HEK293 (cell line): ENCODE data around the gene SEMA6D.

ENCODE experiments used
- CTCF ChIA-PET: fragments of 350-600 bp; formaldehyde crosslinking; extraction: SDS; loops from one replicate; lab custom pipeline; 2021; ENCODE audit warnings: antibody characterized with exemption; lab: Yijun Ruan, JAX
- POLR2A ChIA-PET: fragments of 300-600 bp; formaldehyde crosslinking; extraction: SDS; loops from one replicate; lab custom pipeline; 2020; ENCODE audit warnings: antibody characterized with exemption, inconsistent platforms; lab: Yijun Ruan, JAX
- H3K27ac ChIP-seq: fragments of 200-500 bp; sonication (Bioruptor generic); 2 replicates; pipeline ENCODE4 v1.5.1; 2014; ENCODE audit warnings: low read depth, low read length, control low read depth, inconsistent platforms; ENCODE audit errors: extremely low read depth
- H3K36me3 ChIP-seq, 2 experiments: fragments of 200-500 bp in 1 of 2; sonication (Bioruptor generic) in 1 of 2; 1 replicate in 1 of 2; 2 replicates in 1 of 2; pipeline ENCODE4 v1.5.1; 2014 to 2017; ENCODE audit warnings: inconsistent platforms in 2 of 2, low read length in 2 of 2; ENCODE audit not compliant: control insufficient read depth in 2 of 2, insufficient read depth in 1 of 2
- H3K4me1 ChIP-seq: fragments of 200-500 bp; sonication (Bioruptor generic); 2 replicates; pipeline ENCODE4 v1.5.1; 2014; ENCODE audit warnings: mild to moderate bottlenecking, low read length, inconsistent platforms; ENCODE audit not compliant: control insufficient read depth, insufficient read depth
- H3K4me3 ChIP-seq: 2 replicates; pipeline ENCODE4 v1.5.1; 2011; ENCODE audit warnings: low read depth, mild to moderate bottlenecking, control low read depth, low read length, moderate library complexity
- H3K9me3 ChIP-seq: fragments of 200-500 bp; sonication (Bioruptor generic); 2 replicates; pipeline ENCODE4 v1.5.1; 2014; ENCODE audit warnings: low read depth, low read length, inconsistent platforms; ENCODE audit not compliant: control insufficient read depth, insufficient read depth
- HOXA7 ChIP-seq: sonication (generic); formaldehyde crosslinking; IDR thresholded peaks from 2 replicates; pipeline ENCODE4 v1.8.1; 2022; ENCODE audit warnings: missing genetic modification reagents, borderline replicate concordance
- HOXD13 ChIP-seq: sonication (generic); formaldehyde crosslinking; IDR thresholded peaks from 2 replicates; pipeline ENCODE4 v1.8.0; 2022; ENCODE audit warnings: missing genetic modification reagents, borderline replicate concordance
- SP2 ChIP-seq: fragments of 450-650 bp; formaldehyde crosslinking; IDR thresholded peaks from 2 replicates; pipeline ENCODE4 v1.5.1; 2016; ENCODE audit warnings: missing biosample characterization, missing genetic modification characterization
- SP3 ChIP-seq: fragments of 450-650 bp; formaldehyde crosslinking; IDR thresholded peaks from 2 replicates; pipeline ENCODE4 v1.5.1; 2016; ENCODE audit warnings: missing biosample characterization, missing genetic modification characterization
- WT1 ChIP-seq: fragments of 450-650 bp; formaldehyde crosslinking; IDR thresholded peaks from 2 replicates; pipeline ENCODE4 v1.5.1; 2016; ENCODE audit warnings: missing biosample characterization, missing genetic modification characterization
- YY1 ChIP-seq: fragments of 450-650 bp; formaldehyde crosslinking; IDR thresholded peaks from 2 replicates; pipeline ENCODE4 v1.5.1; 2018; ENCODE audit warnings: missing biosample characterization, missing genetic modification characterization
- ZNF155 ChIP-seq: fragments of 450-650 bp; formaldehyde crosslinking; IDR thresholded peaks from 2 replicates; pipeline ENCODE4 v1.5.1; 2016; ENCODE audit warnings: missing biosample characterization, missing genetic modification characterization
- ZNF16 ChIP-seq: fragments of 450-650 bp; formaldehyde crosslinking; IDR thresholded peaks from 2 replicates; pipeline ENCODE4 v1.5.1; 2016; ENCODE audit warnings: low read depth, missing biosample characterization, missing genetic modification characterization
- ZNF214 ChIP-seq: fragments of 450-650 bp; formaldehyde crosslinking; IDR thresholded peaks from 2 replicates; pipeline ENCODE4 v1.5.1; 2017; ENCODE audit warnings: missing biosample characterization, mild to moderate bottlenecking, missing genetic modification characterization, borderline replicate concordance
- ZNF24 ChIP-seq: fragments of 450-650 bp; formaldehyde crosslinking; IDR thresholded peaks from 2 replicates; pipeline ENCODE4 v1.5.1; 2016; ENCODE audit warnings: missing biosample characterization, missing genetic modification characterization
- ZNF341 ChIP-seq: fragments of 450-650 bp; formaldehyde crosslinking; IDR thresholded peaks from 2 replicates; pipeline ENCODE4; 2016; ENCODE audit warnings: low read depth, missing biosample characterization, missing genetic modification characterization
- ZNF571 ChIP-seq: fragments of 450-650 bp; formaldehyde crosslinking; IDR thresholded peaks from 2 replicates; pipeline ENCODE4 v1.5.0; 2017; ENCODE audit warnings: missing biosample characterization, missing genetic modification characterization
- ZNF660 ChIP-seq: fragments of 450-650 bp; IDR thresholded peaks from 2 replicates; pipeline ENCODE4 v1.5.1; 2018; ENCODE audit warnings: missing biosample characterization, mild to moderate bottlenecking, missing genetic modification characterization
- ZNF776 ChIP-seq: fragments of 450-650 bp; formaldehyde crosslinking; IDR thresholded peaks from 2 replicates; pipeline ENCODE4 v1.5.0; 2017; ENCODE audit warnings: missing biosample characterization, missing genetic modification characterization, borderline replicate concordance
- ZNF837 ChIP-seq: fragments of 450-650 bp; formaldehyde crosslinking; IDR thresholded peaks from 2 replicates; pipeline ENCODE4 v1.5.1; 2016; ENCODE audit warnings: missing biosample characterization, missing genetic modification characterization
- TF ChIP-seq, protein P1 (sequence below): fragments of 450-650 bp; formaldehyde crosslinking; IDR thresholded peaks from 2 replicates; pipeline ENCODE4 v1.5.1; 2017; ENCODE audit warnings: missing biosample characterization, missing genetic modification characterization
- TF ChIP-seq, protein P2 (sequence below): fragments of 450-650 bp; formaldehyde crosslinking; conservative IDR thresholded peaks from 2 replicates; pipeline ENCODE4 v1.5.1; 2016; ENCODE audit warnings: low read depth, missing biosample characterization, missing genetic modification characterization
- TF ChIP-seq, protein P3 (sequence below): fragments of 450-650 bp; formaldehyde crosslinking; IDR thresholded peaks from 2 replicates; pipeline ENCODE4 v1.5.1; 2016; ENCODE audit warnings: missing biosample characterization, missing genetic modification characterization, low read depth
- TF ChIP-seq, protein P4 (sequence below): fragments of 450-650 bp; formaldehyde crosslinking; IDR thresholded peaks from 2 replicates; pipeline ENCODE4 v1.5.1; 2016; ENCODE audit warnings: missing biosample characterization, missing genetic modification characterization

The SEMA6D gene

DNA sequence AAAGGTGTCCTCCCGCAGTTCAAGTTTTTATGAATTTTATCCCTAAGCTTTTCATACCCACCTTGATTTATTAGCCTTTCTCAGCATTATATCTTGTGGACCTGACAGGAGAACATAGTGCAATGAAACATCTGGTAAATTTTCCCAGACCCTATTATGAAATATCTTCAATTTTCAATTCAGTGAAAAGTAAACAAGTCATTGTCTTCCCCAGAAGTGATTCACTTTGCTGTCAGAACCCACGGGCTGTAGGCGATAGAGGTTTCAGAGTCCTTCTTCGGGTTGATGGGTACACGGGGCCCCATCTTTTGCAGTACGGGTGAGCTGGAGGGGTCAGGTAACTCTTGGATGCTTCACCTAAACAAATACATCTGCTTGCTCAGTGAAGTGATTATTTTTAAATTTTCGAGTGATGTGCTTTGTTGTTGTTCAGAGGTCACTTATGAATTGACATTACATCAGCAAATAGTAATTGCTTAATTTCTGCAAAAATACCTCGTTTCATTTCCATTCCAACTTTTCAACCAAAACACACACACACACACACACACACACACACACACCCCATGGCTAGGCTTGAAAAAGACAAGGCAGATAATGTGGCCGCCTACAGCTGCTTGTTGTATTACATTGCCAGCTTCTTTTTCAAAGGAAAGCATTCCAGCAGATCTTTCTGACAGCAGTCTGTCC lies 102.9 kb downstream of the SEMA6D start:
- H3K4me1 ChIP-seq, result no peaks in the 10 kb centered on the region
- H3K36me3 ChIP-seq, result no peaks in the 10 kb centered on the region
- no peaks in the 10 kb centered on the region for H3K9me3 ChIP-seq
- no peak overlapping the region for H3K27ac ChIP-seq
- TF ChIP-seq ZNF660 (tag by site-specific recombination), result no peak
- no peak for TF ChIP-seq HOXA7
- no peak for TF ChIP-seq ZNF776
- TF ChIP-seq ZNF571 (tag by site-specific recombination), result no peak
- TF ChIP-seq YY1 (tag by site-specific recombination), result no peak
- no peak for TF ChIP-seq ZNF837 (tag by site-specific recombination)
- TF ChIP-seq ZNF214 (tag by site-specific recombination), result no peak
- no peak for TF ChIP-seq HOXD13 (CRISPR knock-in tag)
- TF ChIP-seq ZNF16 (tag by site-specific recombination), result no peak
- TF ChIP-seq, protein P1, sequence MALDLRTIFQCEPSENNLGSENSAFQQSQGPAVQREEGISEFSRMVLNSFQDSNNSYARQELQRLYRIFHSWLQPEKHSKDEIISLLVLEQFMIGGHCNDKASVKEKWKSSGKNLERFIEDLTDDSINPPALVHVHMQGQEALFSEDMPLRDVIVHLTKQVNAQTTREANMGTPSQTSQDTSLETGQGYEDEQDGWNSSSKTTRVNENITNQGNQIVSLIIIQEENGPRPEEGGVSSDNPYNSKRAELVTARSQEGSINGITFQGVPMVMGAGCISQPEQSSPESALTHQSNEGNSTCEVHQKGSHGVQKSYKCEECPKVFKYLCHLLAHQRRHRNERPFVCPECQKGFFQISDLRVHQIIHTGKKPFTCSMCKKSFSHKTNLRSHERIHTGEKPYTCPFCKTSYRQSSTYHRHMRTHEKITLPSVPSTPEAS (tag by site-specific recombination), result no peak
- TF ChIP-seq ZNF341 (tag by site-specific recombination), result no peak
- TF ChIP-seq SP3 (tag by site-specific recombination), result no peak
- TF ChIP-seq, protein P2, sequence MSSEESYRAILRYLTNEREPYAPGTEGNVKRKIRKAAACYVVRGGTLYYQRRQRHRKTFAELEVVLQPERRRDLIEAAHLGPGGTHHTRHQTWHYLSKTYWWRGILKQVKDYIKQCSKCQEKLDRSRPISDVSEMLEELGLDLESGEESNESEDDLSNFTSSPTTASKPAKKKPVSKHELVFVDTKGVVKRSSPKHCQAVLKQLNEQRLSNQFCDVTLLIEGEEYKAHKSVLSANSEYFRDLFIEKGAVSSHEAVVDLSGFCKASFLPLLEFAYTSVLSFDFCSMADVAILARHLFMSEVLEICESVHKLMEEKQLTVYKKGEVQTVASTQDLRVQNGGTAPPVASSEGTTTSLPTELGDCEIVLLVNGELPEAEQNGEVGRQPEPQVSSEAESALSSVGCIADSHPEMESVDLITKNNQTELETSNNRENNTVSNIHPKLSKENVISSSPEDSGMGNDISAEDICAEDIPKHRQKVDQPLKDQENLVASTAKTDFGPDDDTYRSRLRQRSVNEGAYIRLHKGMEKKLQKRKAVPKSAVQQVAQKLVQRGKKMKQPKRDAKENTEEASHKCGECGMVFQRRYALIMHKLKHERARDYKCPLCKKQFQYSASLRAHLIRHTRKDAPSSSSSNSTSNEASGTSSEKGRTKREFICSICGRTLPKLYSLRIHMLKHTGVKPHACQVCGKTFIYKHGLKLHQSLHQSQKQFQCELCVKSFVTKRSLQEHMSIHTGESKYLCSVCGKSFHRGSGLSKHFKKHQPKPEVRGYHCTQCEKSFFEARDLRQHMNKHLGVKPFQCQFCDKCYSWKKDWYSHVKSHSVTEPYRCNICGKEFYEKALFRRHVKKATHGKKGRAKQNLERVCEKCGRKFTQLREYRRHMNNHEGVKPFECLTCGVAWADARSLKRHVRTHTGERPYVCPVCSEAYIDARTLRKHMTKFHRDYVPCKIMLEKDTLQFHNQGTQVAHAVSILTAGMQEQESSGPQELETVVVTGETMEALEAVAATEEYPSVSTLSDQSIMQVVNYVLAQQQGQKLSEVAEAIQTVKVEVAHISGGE, result no peak
- TF ChIP-seq, all 188 proteins: peak for 0
- CTCF ChIA-PET, result interaction anchor here (0.6 to 0.7 kb wide), 2 partner anchors 123 to 243 kb away, joined by 3 read pairs; no protein-coding TSS in a partner anchor
- POLR2A ChIA-PET, result no interaction called here
- H3K4me3 ChIP-seq, result no peak overlapping the region

DNA sequence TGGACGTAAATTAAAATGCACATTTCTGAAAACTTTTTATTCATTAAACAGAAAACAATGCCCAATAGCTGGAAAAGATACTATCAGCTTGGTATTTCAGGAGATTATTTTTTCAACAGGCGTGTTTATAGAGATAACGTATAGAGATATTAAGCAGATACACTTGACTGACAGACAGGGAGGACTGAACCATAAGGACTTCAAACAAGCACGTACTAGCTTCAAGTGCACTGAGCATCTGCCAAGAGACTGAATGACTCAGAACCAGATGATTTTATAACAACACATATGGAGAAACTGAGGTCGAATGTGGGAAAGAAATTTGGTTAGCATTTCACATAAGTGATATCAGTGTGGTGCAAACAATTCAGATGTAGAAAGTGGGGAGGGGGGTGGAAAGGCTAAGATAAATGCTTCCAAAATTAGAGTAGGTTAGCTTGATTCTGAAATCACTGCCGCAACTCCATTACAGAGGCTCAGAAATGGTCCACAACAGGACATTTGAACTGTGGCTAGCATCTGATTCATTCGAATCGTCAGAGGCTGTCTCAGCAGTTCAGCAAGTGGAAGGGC lies 103.5 kb downstream of the SEMA6D start:
- no peak overlapping the region for H3K4me3 ChIP-seq
- no peaks in the 10 kb centered on the region for H3K36me3 ChIP-seq
- H3K9me3 ChIP-seq, result no peaks in the 10 kb centered on the region
- TF ChIP-seq ZNF24 (tag by site-specific recombination), result no peak
- no peak for TF ChIP-seq WT1 (tag by site-specific recombination)
- no peak for TF ChIP-seq ZNF155 (tag by site-specific recombination)
- TF ChIP-seq SP2, result no peak
- TF ChIP-seq, protein P3, sequence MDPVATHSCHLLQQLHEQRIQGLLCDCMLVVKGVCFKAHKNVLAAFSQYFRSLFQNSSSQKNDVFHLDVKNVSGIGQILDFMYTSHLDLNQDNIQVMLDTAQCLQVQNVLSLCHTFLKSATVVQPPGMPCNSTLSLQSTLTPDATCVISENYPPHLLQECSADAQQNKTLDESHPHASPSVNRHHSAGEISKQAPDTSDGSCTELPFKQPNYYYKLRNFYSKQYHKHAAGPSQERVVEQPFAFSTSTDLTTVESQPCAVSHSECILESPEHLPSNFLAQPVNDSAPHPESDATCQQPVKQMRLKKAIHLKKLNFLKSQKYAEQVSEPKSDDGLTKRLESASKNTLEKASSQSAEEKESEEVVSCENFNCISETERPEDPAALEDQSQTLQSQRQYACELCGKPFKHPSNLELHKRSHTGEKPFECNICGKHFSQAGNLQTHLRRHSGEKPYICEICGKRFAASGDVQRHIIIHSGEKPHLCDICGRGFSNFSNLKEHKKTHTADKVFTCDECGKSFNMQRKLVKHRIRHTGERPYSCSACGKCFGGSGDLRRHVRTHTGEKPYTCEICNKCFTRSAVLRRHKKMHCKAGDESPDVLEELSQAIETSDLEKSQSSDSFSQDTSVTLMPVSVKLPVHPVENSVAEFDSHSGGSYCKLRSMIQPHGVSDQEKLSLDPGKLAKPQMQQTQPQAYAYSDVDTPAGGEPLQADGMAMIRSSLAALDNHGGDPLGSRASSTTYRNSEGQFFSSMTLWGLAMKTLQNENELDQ, result no peak
- TF ChIP-seq, protein P4, sequence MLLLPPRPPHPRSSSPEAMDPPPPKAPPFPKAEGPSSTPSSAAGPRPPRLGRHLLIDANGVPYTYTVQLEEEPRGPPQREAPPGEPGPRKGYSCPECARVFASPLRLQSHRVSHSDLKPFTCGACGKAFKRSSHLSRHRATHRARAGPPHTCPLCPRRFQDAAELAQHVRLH, result no peak
- TF ChIP-seq, all 188 proteins: peak for 0
- ChIA-PET POLR2A (no interaction called here), CTCF (interaction anchor here (0.6 kb wide), 1 partner anchor 242 kb away, joined by 3 read pairs; no protein-coding TSS in a partner anchor)
- Histone ChIP-seq H3K4me1 (no peaks in the 10 kb centered on the region), H3K27ac (no peak overlapping the region)
